ENCODE measurements around the gene TCERG1L.
"Not testable (repeated sequence)": the region's sequence is repeated elsewhere in the genome, so short reads cannot be mapped to it uniquely, and the experiment has no call there.

TCERG1L gene

DNA sequence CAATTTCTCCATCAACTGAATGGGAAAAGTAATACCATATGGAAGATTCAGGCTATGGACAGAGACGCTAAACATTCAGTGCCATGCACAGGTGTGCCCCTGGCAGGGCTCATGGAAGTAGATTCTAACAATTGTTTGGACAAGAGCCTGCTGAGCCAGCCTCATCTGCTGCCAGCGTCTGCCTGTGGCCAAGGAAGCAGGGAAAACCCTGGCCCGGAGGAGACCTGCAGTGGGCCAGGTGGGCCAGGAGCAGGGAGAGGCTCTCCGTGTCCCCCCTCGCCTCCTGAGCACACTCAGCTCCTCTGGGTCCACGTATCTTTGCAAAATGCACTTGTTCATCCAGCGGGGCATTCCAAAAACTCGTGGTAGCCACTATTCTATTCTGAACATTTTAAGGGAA, 130.1 kb downstream of the TCERG1L start:
- peak overlapping the region; percentile 60 for H3K27ac ChIP-seq
- TF ChIP-seq, protein P1, sequence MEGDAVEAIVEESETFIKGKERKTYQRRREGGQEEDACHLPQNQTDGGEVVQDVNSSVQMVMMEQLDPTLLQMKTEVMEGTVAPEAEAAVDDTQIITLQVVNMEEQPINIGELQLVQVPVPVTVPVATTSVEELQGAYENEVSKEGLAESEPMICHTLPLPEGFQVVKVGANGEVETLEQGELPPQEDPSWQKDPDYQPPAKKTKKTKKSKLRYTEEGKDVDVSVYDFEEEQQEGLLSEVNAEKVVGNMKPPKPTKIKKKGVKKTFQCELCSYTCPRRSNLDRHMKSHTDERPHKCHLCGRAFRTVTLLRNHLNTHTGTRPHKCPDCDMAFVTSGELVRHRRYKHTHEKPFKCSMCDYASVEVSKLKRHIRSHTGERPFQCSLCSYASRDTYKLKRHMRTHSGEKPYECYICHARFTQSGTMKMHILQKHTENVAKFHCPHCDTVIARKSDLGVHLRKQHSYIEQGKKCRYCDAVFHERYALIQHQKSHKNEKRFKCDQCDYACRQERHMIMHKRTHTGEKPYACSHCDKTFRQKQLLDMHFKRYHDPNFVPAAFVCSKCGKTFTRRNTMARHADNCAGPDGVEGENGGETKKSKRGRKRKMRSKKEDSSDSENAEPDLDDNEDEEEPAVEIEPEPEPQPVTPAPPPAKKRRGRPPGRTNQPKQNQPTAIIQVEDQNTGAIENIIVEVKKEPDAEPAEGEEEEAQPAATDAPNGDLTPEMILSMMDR (conservative IDR thresholded peaks at IDR 0.05) = no peak

DNA sequence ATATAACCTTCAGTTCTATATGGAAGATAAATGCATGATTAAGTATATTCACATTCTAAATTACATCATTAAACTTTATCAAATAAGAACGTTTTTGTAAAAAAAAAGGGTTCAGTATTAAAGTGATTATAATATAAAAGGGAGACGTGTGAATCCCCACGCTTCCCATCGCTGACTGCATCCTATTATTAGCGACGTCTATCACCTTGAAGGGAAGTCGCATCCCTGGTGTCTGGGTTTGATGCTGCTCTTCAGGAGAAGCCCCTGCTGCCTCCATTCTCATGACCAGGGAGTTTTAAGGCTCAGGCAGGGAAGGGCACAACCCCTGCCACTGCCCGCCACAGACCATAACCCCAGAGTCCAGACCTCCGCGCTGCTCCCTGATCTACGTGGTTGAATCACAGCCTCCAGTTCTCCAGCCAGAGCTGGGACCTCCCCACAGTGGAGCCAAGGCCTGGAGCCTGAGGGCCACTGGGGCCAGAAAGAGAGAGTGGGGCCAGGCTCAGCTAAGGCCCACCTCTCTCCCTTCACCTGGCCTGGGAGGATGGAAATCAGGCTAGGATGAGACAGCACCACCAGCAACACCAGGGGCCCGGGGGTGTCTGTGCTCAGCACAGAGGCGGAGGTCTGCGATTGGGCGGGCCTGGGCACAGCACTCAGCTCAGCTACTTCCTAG, 130.6 kb downstream of the TCERG1L start:
- TF ChIP-seq, protein P1 (conservative IDR thresholded peaks at IDR 0.05) = no peak
- H3K27ac ChIP-seq = peak overlapping the region; percentile 60

DNA sequence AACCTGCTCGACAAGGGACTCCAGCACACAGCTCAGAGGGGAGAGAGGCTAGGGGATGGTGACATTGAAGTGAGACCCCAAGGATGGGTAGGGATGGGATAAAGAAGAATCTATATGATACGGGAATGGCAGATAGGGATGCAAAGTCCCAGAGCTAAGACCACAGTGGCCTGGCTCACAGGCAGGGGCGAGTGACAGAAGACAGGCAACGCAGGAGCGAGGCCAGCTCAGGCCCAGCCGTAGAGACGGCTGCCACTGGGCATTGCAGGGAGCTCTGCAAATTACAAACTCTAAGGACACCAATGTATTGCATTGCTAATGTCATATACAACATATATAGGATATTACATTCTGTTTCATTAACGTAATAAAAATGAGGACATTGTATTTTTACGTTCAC, 131.4 kb downstream of the TCERG1L start:
- TF ChIP-seq, protein P1 (conservative IDR thresholded peaks at IDR 0.05) = no peak
- no peak overlapping the region for H3K27ac ChIP-seq

DNA sequence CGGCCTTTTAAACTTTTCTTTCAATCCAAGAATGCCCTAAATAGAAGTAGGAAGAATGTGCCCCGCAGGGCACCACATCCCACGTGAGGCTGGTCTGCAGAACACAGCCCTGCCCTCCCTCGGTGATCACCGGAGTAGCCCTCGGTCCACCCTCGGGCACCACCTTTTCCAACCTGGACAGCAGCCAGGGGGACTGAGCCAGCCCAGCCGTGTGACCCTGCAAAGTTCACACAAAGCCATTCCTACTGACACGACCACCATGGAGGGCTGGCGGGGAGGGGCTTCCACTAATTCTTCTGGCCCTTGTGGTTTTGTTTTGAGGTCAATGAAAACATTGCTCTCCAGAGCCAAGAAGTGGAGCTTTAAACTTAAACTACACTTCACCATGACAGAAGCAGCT, 132.2 kb downstream of the TCERG1L start:
- TF ChIP-seq, protein P1 (conservative IDR thresholded peaks at IDR 0.05) = no peak
- no peak overlapping the region for H3K27ac ChIP-seq

DNA sequence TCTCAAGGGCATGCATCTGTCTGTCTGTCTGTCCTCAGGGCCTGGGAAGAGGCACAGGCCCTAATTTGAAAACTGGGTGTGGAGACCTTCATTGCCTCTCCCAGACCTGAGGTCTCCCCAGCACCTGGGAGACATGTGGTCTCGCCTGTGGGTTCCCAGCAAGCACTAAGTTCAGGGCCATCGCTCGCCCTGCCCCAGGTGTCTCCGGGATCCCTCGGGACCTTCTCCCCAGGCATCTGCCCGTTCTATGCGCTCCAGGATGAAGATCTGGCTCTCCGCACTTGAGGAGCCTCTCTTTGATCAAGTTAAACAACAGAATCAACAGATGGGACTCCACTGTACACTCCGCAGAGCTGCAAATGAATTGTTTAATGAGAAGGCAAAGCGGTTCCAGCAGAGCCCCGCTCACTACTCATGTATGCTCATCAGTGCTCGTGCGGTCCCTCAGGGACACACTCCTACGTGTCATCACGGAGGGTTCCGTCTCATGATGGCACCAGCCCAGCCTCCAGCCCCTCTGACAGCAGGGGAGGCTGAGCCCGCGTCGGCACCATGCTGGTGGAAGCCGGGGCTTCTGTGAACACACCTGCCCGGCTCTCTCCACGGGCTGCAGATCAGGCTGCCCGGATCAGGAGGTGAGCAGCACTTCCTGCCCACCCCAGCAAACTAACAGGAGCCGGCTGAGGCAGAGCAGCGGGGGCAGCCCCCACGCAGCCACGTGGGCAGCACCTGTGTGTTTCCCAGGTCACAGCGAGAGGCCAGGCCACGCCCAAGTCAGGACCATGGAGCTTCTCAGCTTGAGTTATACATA, 132.8 kb downstream of the TCERG1L start:
- TF ChIP-seq, protein P1 (conservative IDR thresholded peaks at IDR 0.05) = no peak
- no peak overlapping the region for H3K27ac ChIP-seq

DNA sequence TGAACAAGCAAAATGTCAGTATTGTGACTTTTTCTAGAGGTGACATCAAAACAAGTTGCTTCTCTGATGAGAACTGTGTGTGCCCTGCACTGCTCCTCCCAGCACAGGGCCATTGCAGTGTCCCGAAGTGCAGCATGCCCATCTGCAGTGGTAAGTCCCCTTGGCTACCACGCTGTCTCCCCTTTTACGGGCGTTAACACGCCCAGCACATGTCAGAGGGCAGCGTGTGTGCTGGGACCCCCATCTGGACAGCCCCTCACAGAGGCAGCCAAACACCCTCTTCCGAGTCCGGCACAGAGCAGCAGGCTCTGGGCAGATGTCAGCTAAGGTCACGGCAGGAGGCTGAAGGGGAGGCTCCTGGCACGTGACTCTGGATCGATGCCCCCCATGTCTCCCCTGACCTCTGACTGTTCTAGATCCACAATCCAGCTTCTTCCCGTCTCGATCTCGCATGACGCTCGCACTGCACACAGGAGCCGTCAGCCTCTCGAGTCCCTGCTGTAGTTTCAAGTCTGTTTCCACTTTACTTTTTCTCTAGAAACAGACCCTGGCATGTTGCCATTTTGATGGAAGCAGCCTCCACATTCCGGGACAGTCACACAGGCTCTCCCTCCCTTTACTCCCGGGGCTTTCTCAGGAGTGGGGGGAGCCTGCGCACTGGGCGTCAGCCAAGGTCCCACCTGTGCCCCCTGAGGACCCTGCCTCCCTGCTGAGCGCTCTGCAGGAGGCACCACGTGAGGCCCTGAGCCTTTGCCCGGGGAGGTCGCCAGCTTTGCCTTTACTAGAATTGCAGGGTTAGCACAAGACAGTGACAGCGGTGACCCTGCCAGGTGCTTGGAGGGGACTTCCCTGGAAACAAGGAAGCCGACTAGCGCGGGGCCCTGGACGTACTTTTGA, 133.8 kb downstream of the TCERG1L start:
- H3K27ac ChIP-seq = no peak overlapping the region
- TF ChIP-seq, protein P1 (conservative IDR thresholded peaks at IDR 0.05) = no peak

DNA sequence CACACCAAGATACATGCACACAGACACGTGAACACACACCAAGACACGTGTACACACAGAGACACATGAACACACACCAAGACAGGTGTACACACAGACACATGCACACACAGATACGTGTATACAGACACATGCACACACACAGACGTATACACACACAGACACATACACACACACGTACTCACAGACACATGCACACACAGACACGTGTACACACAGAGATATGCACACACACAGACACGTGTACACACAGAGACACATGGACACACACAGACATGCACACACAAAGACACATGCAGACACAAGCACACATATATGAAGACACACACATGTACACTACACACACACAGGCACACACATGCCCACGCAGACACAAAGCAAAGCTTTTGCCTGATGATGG, 134.6 kb downstream of the TCERG1L start:
- TF ChIP-seq, protein P1 (conservative IDR thresholded peaks at IDR 0.05) = no peak
- no peak overlapping the region for H3K27ac ChIP-seq

DNA sequence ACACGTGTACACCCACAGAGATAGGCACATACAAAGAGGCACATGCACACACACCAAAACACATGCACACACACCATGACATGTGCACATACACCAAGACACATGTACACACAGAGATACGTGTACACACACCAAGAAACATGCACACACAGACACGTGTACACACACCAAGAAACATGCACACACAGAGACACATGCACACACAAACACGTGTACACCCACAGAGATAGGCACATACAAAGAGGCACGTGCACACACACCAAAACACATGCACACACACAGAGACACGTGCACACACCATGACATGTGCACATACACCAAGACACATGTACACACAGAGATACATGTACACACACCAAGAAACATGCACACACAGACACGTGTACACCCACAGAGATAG, 135.2 kb downstream of the TCERG1L start:
- H3K27ac ChIP-seq = not testable (repeated sequence)
